ENCODE measurements around the gene ZNF831. TPM values are rescaled to one million over a fixed set of nuclear protein-coding genes. Genes with fewer than 3 reads are reported as not detected.

Gene ZNF831
- polyA plus RNA-seq, 1 experiment = not detected

GRCh38 chr20:59190466-59190865, 26.8 kb downstream of the ZNF831 start:
- DNase-seq (ENCODE audit: low read depth) = no peak
- Histone ChIP-seq H3K4me3 (ENCODE audit: low read depth, low read length) (no peak overlapping the region), H3K27me3 (ENCODE audit: control insufficient read depth, insufficient read depth, low read length) (no peaks in the 10 kb centered on the region), H3K36me3 (ENCODE audit: control insufficient read depth, insufficient read depth, low read length) (no peaks in the 10 kb centered on the region)
- ChIA-PET CTCF (no interaction called here), POLR2A (no interaction called here)
- no peak for TF ChIP-seq CTCF (IDR thresholded peaks at IDR 0.05; ENCODE audit: insufficient read depth, low read depth, low read length)

- ChIA-PET POLR2A (no interaction called here), CTCF (no interaction called here)
- no peak for TF ChIP-seq CTCF (IDR thresholded peaks at IDR 0.05; ENCODE audit: insufficient read depth, low read depth, low read length)
- no peak overlapping the region for H3K4me3 ChIP-seq (ENCODE audit: low read depth, low read length)
- H3K36me3 ChIP-seq (ENCODE audit: control insufficient read depth, insufficient read depth, low read length) = no peaks in the 10 kb centered on the region
- DNase-seq (ENCODE audit: low read depth) = no peak
- H3K27me3 ChIP-seq (ENCODE audit: control insufficient read depth, insufficient read depth, low read length) = no peaks in the 10 kb centered on the region
These were observed 27.6 kb downstream of the ZNF831 start for GRCh38 chr20:59191036-59191755.

- no peak for DNase-seq (ENCODE audit: low read depth)
- ChIA-PET POLR2A (no interaction called here), CTCF (no interaction called here)
These were observed 28.3 kb downstream of the ZNF831 start for GRCh38 chr20:59191756-59192532.

GRCh38 chr20:59192533-59192896, 28.9 kb downstream of the ZNF831 start:
- Histone ChIP-seq H3K4me3 (ENCODE audit: low read depth, low read length) (no peak overlapping the region), H3K27me3 (ENCODE audit: control insufficient read depth, insufficient read depth, low read length) (no peaks in the 10 kb centered on the region), H3K36me3 (ENCODE audit: control insufficient read depth, insufficient read depth, low read length) (no peaks in the 10 kb centered on the region)
- no peak for TF ChIP-seq CTCF (IDR thresholded peaks at IDR 0.05; ENCODE audit: insufficient read depth, low read depth, low read length)
- ChIA-PET POLR2A (no interaction called here), CTCF (no interaction called here)
- no peak for DNase-seq (ENCODE audit: low read depth)

More at GRCh38 chr20:59191756-59192532, 28.3 kb downstream of the ZNF831 start:
- Histone ChIP-seq H3K4me3 (ENCODE audit: low read depth, low read length) (no peak overlapping the region), H3K27me3 (ENCODE audit: control insufficient read depth, insufficient read depth, low read length) (no peaks in the 10 kb centered on the region), H3K36me3 (ENCODE audit: control insufficient read depth, insufficient read depth, low read length) (no peaks in the 10 kb centered on the region)
- no peak for TF ChIP-seq CTCF (IDR thresholded peaks at IDR 0.05; ENCODE audit: insufficient read depth, low read depth, low read length)

- Histone ChIP-seq H3K4me3 (ENCODE audit: low read depth, low read length) (no peak overlapping the region), H3K36me3 (ENCODE audit: control insufficient read depth, insufficient read depth, low read length) (no peaks in the 10 kb centered on the region), H3K27me3 (ENCODE audit: control insufficient read depth, insufficient read depth, low read length) (no peaks in the 10 kb centered on the region)
- no peak for TF ChIP-seq CTCF (IDR thresholded peaks at IDR 0.05; ENCODE audit: insufficient read depth, low read depth, low read length)
- ChIA-PET CTCF (no interaction called here), POLR2A (no interaction called here)
- DNase-seq (ENCODE audit: low read depth) = no peak
These were observed 29.7 kb downstream of the ZNF831 start for GRCh38 chr20:59193325-59193724.

Data from BJ (cell line).